NCI-H146 treated with DMSO at 0.1 percent for 48 hours (cell line): ENCODE measurements around the gene RGS7.
"Not testable (repeated sequence)": the region's sequence is repeated elsewhere in the genome, so short reads cannot be mapped to it uniquely, and the experiment has no call there.

Experiments
- DNase-seq: peaks from one replicate; lab custom pipeline; 2025; ENCODE audit not compliant: unreplicated experiment; lab: John Stamatoyannopoulos, UW

The RGS7 gene

DNA sequence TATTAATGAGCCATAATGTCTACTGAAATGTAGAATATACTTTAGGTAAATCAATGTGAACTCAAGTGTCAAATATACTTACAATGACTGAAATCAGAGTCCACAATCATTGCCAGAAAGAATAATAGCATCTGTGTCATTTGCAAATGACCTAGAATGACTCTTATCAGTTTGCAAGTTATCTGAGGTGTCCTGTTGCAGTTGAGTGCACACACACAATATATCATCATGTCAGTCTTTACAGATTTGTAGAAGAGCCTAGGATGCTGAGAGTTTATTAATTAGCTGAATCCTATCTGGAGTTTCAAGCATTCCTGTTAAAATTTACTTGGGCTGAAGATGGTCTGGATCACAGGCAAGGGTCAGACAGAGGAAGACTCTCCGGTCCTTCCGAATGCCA is 421.1 kb downstream of the RGS7 start:
- DNase-seq: peak; percentile 82

DNA sequence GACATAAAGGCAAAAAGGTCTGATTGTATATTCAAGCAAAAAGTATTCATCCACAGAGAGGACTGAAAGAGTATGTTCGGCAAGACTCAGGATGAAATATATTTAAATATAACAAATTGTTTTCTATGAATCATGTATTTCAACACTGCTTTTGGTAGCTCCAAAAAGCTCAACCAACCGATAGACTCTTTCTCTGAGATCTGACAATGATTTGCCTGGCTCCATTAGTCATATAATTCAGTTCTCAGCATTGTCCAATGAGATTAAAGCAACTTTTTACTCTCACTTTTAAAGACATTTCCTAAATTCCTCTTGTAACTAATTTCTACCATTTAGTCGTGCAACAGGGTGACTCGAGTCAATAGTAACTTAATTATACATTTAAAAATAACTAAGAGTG is 426.0 kb downstream of the RGS7 start:
- no peak for DNase-seq

DNA sequence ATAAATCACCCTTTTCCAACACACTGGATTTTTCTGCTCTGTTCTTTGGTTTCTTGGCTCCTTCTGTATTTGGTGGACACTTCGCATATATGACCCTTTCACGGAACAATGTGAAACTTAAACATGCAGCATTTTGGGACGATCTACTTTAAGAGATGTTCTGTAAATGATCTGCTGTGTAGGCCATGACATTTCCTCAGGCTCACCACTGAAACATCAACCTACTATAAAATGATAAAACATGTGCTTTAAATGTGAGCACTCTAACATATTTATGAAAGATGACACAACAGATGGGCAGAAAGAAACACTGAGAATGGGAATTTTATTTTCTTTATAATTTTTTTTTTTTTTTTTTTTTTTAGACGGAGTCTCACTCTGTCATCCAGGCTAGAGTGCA is 428.7 kb downstream of the RGS7 start:
- no peak for DNase-seq

DNA sequence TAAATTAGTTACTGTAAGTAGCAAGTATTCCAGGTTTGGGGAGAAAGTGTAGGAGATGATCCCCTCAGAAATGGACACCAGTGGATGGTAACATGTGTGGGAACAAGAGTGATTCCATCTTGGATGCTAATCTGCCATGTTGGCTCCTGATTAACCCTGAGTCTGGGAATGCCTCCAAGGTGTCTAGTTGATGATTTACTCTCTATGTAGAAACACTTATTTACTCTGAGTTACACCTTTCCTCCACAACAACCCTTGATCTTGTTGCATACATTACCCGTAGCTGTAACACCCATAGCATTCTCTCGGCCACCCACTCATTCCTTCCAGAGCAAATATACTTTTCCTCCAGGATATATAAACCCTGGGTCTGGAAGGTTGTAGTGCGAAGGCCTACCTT is 429.2 kb downstream of the RGS7 start:
- no peak for DNase-seq

DNA sequence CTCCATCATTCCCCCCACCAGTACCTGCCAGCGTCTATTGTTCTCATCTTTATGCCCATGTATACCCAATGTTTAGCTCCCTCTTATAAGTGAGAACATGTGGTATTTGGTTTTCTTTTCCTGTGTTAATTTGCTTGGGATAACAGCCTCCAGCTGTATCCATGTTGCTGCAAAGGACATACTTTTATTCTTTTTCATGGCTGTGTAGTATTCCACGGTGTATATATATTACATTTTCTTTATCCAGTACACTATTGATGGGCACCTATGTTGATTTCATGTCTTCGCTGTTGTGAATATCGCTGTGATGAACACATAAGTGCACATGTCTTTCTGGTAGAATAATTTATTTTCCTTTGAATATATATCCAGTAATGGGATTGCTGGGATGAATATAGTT is 431.7 kb downstream of the RGS7 start:
- no peak for DNase-seq

DNA sequence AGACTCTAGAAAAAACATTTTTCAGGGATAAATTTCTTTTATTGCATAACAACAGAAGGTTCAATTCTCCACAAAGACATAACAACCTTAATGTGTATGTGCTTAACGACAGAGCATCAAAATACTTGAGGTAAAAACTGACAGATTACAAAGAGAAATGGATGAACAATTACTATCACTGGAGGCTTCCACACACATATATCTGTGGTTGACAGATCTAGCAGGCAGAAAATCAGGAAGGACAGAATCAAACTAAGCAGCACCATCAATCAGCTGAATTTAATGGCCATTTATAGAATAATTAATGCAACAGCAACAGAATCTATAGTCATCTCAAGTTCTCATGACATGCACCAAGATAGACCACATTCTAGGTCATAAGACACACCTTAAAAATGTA is 439.0 kb downstream of the RGS7 start:
- no peak for DNase-seq

DNA sequence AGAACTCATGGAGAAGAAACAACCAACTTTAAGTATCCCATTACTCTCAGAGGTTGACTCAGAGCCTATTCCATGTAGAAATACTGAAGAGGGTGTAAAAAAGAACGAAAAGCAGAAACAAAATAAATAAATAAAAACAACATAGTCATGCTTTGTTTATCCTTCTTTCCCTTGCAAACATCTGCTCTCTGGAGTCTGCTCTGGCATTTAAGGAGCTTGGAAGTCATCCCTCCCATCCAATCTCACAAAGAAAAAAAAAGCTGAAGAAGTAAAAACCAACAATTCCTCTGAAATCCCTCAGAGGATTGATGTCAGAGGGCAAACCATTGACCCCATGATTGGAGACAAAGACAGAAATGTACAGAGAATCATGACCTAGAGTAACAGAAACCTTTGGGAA is 442.5 kb downstream of the RGS7 start:
- no peak for DNase-seq

DNA sequence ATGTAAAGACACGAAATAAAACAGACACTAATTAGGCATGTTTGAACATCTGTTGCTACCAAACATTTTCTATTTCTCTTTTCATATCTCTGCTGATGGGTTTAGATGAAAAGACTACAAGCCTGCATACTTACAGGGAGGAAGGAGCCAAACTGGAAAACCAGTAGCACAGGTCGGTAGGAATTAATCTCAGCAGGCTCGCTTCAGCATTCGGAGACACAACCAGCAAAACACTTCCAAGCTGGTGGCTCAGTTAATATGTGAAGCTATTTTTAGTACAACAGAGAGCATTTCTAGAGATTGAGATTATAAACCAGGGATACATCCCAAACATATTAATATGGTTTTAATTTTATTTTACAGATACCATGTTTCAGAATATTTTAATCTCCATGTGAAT is 444.2 kb downstream of the RGS7 start:
- no peak for DNase-seq

DNA sequence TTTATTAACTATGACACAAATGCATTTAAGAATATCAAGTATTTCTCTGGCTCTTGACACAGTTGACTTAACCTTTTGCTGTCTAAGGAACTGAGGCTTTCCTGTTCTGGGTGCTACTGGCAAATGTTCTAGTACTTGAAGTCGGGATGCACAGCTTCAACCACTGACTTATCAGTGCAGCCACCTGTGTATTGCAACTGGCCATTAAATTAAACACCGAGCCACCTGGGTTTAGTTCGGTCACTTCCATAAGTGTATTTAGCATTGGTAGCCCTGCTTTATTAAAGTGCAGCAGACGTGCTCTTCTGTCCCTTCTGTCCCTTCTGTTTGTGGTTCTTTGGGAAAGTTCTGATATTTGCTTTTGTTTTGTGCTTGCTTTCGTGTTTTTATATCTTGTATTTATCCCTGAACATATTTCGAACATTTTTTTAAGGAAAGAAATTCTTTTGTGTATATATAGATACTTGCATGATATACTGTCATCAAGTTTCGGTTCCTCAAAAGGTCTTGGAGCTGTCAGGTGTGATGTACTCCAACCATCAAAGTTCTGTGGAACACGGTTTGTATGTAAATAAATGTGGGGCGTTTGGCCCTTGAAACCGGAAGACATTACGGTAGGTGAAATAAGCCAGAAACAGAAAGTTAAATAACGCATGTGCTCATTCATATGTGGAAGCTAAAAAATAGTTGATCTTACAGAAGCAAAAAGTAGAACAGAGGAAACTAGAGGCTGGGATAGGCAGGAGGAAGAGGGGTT is 447.1 kb downstream of the RGS7 start:
- no peak for DNase-seq

DNA sequence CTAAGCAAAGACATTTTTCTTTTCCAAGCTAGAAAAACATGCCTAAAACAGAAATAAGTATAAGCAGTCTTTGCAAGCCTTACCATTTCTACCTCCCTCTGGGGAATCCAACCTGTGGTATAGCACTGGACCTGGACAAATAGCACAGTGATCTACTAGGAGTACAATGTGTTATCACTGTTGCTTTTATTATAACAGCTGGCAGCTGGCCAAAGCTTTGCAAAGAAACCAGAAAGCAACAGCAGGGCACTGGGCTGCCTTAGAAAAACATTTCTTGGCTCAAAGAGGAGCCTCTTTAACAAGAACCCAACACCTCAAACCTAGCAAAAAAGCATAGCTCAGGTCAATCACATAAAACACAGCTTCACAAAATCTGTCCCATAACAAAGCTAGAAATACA is 450.5 kb downstream of the RGS7 start:
- DNase-seq: peak; percentile 49

DNA sequence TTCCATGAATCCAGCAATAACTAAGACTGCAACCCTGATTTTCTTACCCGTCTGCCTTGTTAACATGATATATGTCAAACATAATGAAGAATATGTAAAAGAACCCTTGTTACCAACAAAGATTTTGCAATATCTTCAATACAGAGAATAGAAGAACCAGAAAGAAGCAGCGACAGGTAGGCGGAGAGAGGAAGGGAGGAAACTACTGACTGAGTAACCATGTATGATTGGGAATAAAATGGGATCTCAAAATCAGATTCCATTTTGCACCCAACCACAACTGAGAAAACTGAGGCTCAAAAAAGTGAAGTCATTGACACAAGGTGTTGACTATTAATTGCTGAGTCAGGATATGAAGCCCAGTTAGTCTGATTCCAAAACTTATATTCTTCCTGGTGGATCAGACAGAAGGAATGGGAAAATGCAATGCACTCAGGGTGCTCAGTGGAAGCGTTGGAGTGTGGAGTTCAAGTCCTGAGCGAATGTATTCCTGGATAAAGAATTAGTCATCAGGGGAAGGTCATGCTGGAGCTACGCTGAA is 451.7 kb downstream of the RGS7 start:
- no peak for DNase-seq

DNA sequence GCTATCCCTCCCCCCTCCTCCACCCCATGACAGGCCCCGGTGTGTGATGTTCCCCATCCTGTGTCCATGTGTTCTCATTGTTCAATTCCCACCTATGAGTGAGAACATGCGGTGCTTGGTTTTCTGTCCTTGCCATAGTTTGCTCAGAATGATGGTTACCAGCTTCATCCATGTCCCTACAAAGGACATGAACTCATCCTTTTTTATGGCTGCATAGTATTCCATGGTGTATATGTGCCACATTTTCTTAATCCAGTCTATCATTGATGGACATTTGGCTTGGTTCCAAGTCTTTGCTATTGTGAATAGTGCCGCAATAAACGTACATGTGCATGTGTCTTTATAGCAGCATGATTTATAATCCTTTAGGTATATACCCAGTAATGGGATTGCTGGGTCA is 461.6 kb downstream of the RGS7 start:
- DNase-seq: not testable (repeated sequence)

DNA sequence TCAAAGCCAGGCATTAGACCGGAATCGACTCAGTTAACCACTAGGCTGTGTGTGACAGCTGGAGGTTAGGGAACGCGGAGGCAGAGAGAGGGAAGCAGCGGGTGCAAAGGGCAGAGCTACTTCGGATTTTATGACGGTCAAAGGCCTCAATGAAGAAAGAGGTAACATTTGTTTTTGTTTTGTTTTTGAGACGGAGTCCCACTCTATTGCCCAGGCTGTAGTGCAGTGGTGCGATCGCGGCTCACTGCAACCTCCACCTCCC is 468.3 kb downstream of the RGS7 start:
- DNase-seq: no peak

DNA sequence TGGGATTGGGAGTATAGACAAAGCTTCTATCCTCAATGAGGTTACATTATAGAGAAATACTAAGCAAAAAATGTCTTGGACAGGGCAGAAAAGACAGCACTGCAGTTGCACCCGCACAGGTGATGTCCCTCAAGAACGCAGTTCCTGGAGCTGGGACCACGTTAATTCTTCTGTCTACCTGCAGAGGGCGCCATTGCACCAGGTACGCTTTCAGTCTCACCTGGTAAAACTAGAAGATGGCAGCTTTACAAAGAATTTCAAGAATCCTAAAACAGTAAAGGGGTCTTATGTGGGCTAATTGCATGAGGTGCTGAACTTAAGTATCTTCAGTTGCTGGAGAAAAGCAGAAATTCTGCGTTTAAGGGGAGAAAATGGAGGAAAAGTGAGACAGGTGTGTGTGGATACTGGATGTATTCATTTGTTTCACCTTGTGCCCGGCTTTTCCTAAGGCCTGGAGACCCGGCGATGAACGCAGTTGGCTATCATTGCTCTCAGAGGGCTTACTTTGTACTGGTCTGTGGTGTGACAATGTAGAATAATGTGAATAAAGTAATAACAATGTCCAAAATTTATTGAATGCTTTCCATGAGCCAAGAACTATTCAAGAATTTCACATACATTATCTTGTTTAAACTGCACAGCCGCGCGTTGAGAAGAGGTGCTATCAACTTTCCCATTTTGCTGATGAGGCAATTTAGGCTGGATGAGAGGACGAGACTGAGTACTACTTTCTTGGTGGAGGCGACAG is 468.8 kb downstream of the RGS7 start:
- peak; percentile 47 for DNase-seq

DNA sequence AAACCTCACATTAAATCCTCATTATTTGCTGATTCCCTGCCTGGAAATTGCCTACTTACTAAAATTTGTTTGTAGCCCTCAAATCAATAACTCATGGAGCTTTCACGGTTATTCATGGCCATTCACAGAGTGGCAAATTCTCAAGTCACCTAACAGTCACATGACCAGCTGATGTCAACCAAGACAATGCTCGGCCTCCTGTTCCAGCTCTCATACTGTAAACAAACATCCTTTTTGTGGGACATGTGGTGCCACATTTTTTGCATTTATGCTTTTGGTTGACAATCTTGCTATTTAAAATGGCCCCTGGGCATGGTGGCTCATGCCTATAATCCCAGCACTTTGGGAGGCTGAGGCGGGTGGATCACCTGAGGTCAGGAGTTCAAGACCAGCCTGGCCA is 473.5 kb downstream of the RGS7 start:
- no peak for DNase-seq

DNA sequence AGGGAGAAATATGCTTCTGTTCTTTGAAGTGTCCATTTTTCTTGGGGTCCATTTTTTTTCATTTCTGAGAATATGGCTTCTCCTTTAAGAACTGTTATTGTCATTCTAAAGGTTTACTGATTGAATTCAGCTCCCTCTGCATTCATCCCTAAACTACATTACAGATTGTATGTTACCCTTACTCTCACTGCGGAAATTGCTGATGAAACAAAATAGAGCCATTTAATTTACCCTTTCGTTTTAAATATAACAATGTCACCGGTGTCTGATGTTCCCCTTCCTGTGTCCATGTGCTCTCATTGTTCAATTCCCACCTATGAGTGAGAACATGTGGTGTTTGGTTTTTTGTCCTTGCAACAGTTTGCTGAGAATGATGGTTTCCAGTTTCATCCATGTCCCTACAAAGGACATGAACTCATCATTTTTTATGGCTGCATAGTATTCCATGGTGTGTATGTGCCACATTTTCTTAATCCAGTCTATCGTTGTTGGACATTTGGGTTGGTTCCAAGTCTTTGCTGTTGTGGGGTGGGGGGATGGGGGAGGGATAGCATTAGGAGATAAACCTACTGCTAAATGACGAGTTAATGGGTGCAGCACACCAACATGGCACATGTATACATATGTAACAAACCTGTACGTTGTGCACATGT is 474.2 kb downstream of the RGS7 start:
- not testable (repeated sequence) for DNase-seq

DNA sequence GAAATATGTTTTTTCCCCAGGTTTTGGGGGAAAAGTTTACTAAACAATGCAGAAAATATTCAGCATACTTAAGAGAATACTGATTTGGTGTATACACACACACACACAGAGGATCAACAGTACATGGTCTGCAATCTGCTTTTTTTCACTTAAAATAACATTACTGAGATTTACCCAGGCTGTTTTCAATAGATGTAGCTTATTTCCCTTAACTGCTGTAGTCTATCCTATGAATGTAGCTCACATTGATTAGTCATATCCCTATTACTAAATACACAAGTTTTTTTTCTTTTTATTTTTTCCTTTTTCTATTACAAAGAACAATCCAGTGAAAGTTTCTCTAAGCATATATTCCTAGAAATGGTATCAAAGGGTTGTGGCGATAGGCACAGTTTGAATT is 478.4 kb downstream of the RGS7 start:
- DNase-seq: no peak

DNA sequence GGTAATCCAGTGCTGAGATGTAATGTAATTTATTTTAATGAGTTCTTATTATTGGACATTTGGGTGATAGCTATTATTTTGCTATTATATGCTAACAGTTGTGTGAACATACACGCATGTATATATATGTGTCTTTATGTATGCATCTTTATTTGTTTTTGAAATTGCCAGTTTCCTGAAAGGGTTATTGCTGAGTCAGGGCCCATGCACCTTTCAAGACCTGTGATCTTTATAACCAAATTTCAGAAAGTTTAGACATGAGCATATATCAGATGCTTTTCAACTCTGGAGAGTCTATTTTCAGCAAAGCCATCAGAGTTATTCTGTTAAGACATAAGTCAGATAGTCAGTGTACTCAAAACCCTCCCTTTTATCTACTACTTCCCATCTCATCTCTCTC is 479.4 kb downstream of the RGS7 start:
- no peak for DNase-seq

DNA sequence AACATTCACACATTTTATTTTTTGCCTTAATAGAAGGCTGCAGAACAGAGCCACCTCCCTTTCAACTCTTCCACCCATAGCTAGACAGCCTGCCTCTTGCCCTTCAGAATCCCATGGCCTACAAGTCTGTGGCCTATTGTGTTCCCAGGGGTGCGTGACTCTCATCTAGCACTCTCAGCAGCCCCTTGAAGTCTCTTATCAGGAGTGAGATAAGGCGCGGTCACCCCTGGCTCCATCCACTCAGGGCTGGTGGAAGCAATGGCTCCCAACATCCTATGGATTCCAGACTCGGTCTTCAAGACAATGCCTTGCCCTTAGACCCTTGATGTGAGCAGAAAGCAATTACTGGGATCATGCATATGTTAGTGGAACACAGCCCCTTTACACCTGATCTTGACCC is 480.9 kb downstream of the RGS7 start:
- no peak for DNase-seq

DNA sequence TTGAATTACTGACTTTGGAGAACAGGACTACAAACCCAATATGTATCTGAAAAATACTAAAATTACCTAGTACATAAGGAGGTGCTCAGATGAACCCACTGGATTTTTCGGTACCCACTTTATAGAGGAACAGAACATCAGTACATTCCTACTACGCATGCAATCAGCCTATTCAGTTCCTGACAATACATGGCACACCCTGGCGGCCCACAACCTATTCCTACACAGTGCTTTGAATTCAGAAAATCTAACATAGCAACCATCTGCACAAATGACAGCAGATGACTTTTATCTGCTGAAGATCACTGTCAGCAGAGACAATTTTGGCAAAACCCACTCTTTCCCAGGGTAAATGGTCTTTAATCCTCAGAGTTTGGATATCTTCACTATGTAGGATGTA is 487.9 kb downstream of the RGS7 start:
- DNase-seq: no peak

DNA sequence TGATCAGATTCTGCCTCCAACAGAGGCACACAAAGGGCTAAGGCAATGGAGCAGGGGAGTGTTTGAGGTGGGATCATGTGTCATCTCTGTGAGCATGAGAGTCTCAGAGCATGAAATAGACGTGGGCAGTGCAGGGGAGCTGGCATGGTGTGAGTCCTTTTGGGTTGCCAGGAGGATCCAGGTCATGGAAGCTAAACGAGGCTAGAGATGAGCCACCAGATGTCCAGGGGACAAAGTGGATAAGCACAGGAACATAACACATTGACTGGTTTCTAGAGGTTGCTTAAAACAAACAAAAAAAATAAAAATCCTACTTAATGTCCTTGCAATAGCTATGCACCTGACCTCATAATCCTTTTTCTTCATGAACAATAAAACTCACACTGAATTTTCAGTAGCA is 490.3 kb downstream of the RGS7 start:
- DNase-seq: no peak

DNA sequence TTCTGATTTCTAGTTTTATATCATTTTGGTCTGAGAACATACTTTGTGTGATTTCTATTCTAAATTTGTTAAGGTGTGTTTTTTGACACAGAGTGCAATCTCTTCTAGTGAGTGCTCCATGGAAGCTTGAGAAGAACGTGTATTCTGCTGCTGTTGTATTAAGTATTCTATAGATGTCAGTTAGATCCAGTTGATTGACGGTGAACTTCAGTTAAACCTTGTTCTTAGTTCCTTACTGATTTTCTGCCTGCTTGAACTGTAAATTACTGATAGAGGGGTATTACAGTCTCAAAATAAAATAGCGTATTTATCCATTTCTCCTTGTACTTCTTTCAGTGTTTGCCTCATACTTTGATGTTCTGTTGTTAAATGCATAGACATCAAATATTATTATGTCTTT is 497.0 kb downstream of the RGS7 start:
- DNase-seq: no peak
